ENCODE results near the gene EIF5B.

- TF ChIP-seq CTCF (IDR thresholded peaks at IDR 0.05) = no peak
- no peak for TF ChIP-seq POLR2A (IDR thresholded peaks at IDR 0.05; ENCODE audit: low read length)
- TF ChIP-seq CEBPB (IDR thresholded peaks at IDR 0.05) = no peak
- TF ChIP-seq KDM1A (IDR thresholded peaks at IDR 0.05; ENCODE audit: low read depth) = no peak
- TF ChIP-seq MAX (IDR thresholded peaks at IDR 0.05) = no peak
- TF ChIP-seq MAFK (IDR thresholded peaks at IDR 0.05; ENCODE audit: partially characterized antibody) = no peak
- TF ChIP-seq E2F6 (IDR thresholded peaks at IDR 0.05; ENCODE audit: borderline replicate concordance, low read depth) = no peak
These were observed 28.5 kb downstream of the EIF5B start for GRCh38 chr2:99365661-99366060.

Measured in A549 (cell line).